Measurements from ENCODE around the gene TLR6.
A peak's percentile ranks its signal among the peaks of the same experiment; 100 is the strongest.
"Not testable (repeated sequence)": the region's sequence is repeated elsewhere in the genome, so short reads cannot be mapped to it uniquely, and the experiment has no call there.

TLR6 gene

DNA sequence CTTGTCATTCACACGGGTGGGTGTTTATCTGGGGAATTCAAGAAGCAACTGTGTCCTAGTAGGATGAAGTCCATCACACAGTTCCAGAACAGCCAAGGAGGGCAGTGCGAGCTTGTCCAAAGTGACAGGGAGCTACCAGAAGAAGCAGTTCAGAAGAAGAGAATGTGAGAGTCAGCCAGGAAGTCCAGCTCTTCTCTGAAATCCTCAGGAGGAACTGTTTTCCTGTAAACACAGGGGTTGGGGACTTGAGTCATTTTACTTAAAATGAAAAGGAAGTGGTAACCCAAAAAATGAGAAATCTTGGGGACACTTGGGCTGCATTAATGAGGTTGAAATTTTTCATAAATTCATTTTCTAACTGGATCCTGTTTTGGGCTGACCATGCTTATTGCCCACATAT is 65.6 kb downstream of the TLR6 start:
- no peak for DNase-seq (ENCODE audit: low spot score)
- FAIRE-seq = no peak

DNA sequence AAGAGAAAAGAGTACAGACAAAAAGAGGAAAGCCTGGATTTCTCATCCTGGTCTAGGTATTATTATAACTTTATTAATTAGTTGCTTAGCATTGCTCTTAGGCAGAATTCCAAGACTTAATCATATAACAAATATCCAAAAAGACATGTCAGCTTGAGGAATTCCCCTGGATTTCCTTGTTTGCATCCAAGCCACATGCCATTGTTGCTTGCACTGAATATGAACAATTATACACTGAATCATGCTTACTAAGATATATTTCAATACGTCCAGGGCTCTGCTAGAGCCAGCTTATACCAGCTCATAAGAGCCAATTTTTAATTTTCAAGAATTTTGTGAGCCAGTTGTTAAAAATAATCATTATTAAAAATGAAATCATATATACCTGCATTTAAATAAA is 68.3 kb downstream of the TLR6 start:
- DNase-seq (ENCODE audit: low spot score) = no peak
- FAIRE-seq = no peak

DNA sequence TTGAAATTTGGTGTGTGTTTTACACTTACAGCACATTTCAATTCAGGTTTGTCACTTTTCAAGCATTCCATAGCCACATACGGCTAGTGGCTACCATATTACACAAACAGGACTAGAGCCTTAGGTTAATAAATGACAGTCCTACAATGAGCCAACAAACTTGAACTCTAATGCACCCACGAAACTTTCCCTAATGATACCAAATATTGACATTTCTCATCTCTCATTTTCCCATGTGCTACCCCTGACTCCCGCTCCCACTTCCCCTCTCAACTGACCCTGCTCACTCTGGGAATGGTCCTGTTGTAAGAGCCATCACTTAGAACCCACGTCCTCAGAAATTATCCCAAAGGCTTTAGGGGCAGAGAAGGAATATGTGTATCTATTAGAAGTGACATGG is 68.9 kb downstream of the TLR6 start:
- no peak for FAIRE-seq
- DNase-seq (ENCODE audit: low spot score) = no peak

DNA sequence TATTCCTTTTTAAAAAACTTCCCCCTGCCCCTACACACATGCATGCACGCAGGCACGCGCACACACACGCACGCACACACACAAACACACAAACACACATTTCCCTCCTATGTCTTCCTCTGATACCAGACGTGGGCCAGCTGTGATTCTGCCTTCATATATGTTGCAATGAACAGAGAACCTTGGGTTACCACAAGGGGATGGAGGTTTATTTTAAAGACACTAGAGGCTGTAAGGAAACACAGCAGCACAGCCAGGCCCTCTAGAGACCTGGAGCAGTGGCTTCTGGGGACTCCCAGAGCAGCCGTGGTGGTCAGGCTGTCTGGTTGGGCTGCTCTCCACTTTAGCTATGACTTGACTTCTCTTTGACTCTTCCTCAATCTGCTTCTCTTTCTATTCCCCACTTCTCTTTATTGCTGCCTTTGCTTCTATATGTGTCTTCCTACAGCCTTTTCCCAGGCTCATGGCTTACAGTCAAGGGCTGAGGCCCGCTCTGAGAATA is 70.7 kb downstream of the TLR6 start:
- DNase-seq (ENCODE audit: low spot score) (no peak), FAIRE-seq (no peak)

DNA sequence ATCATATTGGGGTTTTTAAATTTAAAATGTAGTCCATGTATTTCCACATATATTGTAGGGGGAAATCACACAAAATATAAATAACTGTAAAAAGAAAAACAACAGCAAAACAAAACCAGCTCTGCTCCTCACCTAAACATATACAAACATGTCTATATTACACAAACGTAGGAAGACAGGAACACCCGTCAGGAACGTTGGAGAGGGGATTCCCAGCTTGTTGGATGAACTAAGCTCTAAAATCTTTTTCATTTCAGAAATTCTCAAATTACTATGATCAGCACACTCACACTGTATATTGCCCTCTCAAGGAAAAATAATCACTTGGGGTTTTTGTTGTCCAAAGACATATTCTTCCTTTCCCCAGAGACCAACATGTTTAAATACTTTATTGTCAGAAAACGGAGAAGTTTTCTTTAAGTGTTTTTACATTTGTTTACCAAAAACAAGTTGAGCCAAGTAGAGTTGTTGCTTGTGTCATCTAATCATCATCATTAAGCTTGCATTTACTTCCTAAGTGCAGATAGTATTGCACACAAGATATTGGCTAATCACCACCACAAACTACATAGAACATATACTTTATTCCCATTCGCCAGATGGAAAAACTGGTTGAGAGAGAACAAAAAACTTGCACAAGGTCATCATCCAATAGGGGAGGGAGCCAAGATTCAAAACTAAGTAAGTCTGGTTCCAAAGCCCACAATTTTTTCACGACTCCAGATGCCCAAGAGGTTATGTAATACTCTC is 71.4 kb downstream of the TLR6 start:
- no peak for FAIRE-seq
- no peak for DNase-seq (ENCODE audit: low spot score)

DNA sequence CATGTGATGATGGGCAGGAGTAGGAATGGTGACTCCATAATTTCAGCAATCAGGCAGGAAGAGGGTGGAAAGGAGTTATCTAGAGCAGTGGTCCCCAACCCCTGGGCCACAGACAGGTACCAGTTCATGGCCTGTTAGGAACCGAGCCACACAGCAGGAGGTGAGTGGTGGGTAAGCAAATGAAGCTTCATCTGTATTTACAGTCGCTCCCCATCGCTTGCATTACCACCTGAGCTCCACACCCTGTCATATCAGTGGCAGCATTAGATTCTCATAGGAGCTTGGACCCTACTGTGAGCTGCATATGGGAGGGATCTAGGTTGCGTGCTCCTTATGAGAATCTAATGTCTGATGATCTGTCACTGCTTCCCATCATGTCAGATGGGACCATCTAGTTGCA is 72.5 kb downstream of the TLR6 start:
- DNase-seq (ENCODE audit: low spot score) (no peak), FAIRE-seq (no peak)

DNA sequence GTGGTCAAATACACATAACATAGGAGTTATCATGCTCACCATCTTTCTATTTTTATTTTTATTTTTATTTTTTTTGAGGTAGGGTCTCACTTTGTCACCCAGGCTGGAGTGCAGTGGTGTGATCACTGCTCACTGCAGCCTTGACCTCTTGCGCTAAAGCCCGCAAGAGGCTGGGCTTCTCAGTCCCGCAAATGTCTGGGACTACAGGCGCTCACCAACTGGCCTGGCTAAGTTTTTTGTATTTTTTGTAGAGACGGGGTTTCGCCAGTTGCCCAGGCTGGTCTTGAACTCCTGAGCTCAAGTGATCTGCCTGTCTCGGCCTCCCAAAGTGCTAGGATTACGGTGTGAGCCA is 73.5 kb downstream of the TLR6 start:
- DNase-seq (ENCODE audit: low spot score) = no peak
- no peak for FAIRE-seq

DNA sequence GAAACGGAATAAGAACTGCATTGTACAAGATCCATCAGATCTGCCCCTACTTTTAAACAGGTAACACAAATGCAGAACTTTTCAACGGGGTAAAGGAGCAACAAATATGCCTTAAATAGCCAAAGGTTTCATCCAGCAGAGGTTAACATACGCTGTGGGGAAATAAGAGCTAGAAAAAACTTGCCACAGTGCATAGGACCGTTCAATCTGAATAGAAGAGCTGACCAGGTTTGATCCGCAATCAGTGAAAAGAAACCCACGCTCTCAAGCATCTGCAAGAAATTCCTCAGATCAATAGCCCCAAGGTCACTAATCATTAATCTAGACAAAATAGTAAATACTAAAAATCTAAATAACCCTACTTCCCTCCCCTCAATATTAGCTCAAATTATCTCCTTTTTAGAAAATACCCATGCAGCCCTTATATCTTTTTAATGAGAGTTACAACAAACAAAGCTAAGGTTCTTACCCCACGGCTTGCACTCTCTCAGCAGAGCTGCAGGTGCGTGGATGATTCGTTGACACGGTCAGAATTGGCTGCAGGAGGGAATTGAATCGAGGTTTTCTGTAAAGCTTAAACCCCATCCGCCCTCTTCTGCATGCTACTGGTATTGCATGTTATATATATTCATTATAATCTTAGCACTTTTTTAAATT is 74.0 kb downstream of the TLR6 start, which contains the start of gene TLR10:
TSS of gene TLR10 (minus strand) at position 539 of the 657 bp plus-strand sequence. CDS start 7,400 bp downstream, outside the sequence.
- no peak for FAIRE-seq

DNA sequence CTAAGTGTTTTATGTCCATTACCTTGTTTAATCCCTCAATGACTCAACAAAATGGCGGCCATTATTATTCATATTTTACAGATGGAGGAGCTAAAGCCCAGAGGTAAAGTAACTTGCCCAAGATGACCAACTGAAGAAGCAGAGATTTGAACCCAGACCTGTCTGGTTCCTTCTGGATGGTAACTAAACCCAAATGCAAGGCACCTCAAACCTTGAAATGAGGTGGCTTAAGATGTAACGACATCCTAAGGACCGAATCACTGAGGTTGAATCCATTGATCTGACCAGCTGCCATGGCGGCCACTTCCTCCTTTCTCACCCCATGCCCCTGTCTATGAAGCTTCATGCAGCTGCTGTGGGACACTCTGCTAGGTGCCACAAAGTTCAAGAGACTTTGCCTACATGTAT is 74.8 kb downstream of the TLR6 start:
- DNase-seq (ENCODE audit: low spot score) (no peak), FAIRE-seq (no peak)

More for the DNA sequence above, 74.0 kb downstream of the TLR6 start, which contains the start of gene TLR10:
- peak; percentile 63 for DNase-seq (ENCODE audit: low spot score)

DNA sequence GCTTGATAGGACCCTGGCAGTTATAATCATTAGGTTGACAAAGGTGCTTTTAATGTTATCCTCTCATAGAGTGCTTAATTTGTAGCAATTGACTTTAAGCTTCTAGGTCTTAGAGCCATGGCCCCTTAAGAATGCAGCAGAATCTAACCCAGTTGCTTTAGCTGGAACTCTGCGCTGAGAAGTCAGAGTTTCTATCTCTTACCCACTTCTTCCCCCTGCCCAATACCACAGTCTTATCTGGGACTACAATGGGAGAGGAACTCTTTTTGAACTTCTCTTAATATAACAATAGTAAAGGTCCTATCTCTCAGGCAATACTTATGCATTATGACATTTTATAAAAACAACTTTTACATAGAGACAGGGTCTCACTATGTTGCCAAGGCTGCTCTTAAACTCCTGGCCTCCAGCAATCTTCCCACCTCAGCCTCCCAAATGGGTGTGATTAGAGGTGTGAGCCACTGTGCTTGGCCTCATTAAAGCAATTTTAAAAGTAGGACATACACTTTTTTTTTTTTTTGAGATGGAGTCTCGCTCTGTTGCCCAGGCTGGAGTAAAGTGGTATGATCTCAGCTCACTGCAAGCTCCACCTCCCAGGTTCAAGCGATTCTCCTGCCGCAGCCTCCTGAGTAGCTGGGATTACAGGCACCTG is 75.7 kb downstream of the TLR6 start:
- FAIRE-seq (no peak), DNase-seq (ENCODE audit: low spot score) (no peak)

DNA sequence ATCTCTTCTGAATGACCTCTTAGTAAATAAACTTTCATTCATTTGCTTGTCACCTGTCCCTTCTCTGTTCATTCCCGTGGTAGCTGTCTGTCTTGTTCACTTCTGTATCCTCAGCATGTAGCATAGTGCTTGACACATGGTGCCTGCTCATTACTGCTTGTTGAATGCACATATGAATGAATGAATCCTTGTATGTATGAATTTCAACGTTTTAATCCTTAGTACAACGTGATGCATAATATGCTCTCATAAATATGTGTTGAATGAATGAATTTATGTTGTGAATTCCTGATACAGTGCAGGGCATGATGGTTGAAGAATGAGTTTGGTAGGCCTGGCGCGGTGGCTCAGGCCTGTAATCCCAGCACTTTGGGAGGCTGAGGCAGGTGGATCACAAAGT is 76.8 kb downstream of the TLR6 start:
- no peak for FAIRE-seq

DNA sequence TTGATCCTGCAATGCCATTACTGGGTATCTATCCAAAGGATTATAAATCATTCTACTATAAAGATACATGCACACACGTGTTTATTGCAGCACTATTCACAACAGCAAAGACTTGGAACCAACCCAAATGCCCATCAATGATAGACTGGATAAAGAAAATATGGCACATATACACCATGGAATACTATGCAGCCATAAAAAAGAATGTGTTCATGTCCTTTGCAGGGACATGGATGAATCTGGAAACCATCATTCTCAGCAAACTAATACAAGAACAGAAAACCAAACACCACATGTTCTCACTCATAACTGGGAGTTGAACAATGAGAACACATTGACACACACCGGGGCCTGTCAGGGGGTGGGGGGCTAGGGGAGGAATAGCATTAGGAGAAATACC is 78.7 kb downstream of the TLR6 start:
- FAIRE-seq; DNase-seq (ENCODE audit: low spot score): not testable (repeated sequence)

More for the DNA sequence above, 76.8 kb downstream of the TLR6 start:
- DNase-seq (ENCODE audit: low spot score) = no peak

DNA sequence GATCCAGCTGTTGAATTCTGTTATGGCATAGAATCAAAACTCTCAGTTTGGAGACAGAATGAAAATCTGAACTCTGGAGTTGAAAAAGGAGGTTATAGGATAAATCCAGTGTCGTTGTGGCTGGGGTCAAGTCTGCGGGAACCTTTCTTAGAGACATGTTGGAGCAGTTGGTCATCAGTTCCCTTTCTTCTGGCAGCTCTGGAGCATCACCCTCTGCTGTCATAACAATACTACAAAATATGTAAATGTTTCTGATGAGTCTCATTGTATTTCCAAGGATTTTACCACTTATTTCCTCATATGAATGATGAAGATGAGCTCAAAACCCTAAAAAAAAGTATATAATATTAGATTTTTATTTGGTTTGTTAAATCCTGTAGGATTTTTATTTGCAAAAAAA is 81.3 kb downstream of the TLR6 start:
- DNase-seq (ENCODE audit: low spot score) (no peak), FAIRE-seq (no peak)

DNA sequence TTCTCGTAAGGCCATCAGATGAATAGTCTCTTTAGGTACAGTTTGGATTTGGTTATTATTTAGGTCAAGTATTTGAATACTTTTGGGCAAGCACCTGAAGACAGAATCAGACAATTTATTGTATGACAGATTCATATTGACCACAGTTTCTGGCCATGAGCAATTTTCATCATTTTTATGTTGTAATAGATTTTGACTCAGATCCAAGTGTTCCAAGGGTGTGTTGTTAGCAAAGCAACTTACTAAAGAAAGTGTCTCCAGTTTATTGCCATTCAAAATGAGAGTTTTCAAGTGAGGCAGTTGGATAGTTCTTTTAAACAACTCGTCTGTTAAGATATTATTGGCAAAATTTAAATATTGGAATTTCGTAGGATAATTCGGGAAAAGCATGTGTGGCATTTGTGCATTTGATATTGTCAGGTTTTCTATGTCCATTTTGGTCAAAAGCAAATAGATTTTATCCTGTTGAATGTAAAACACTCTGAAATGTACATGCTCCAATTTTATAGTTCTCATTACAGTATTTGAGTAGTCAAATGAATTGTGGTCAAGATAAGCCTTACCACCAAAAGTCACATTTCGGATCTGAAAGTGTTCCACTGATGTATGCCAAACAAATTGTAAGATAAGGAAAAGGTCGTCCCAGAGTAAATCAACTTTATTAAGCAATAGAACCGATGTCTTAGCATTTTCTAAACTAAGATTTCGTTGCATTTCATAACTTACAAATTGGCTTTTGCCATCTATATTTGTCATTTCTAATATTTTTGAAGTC is 82.2 kb downstream of the TLR6 start:
- no peak for DNase-seq (ENCODE audit: low spot score)
- no peak for FAIRE-seq

All from urothelium cell line (cell line).